Frontal cortex (tissue), 4 donors: ENCODE results near the gene CUEDC2. TPM values are rescaled to one million over a fixed set of nuclear protein-coding genes. Genes with fewer than 3 reads are reported as not detected.

ENCODE experiments used
- DNase-seq, 2 donors: peaks; one replicate each; pipeline ENCODE4 v3.0.0; 2012; ENCODE audit warnings: low spot score in 2 of 2
- FAIRE-seq: peaks from 2 replicates; lab custom pipeline; 2012; peaks lifted over from hg19 to GRCh38; lab: Jason Lieb, UNC
- total RNA-seq: library from RNA; depleted of rRNA; stranded (reverse); fragments of >200 nt; gene quantifications from one replicate; pipeline ENCODE4 v1.2.3, GENCODE V29; 2014
- donor health status: control.
- donor health status: control.
- donor health status: control.

Gene CUEDC2
- total RNA-seq, 1 donor from 2014 or later, result 53.0 TPM

- peak; percentile 49 to 63 for DNase-seq
- no peak for FAIRE-seq
These were observed 19.2 kb downstream of the CUEDC2 start for GRCh38 chr10:102413053-102413705.

- no peak for FAIRE-seq
- peak in 1 of 2 donors; percentile 12 for DNase-seq
These were observed 20.1 kb downstream of the CUEDC2 start for GRCh38 chr10:102412293-102412692.

- peak in 1 of 2 donors; percentile 27 for DNase-seq
- FAIRE-seq, result no peak
These were observed 20.8 kb downstream of the CUEDC2 start for GRCh38 chr10:102411341-102412255.

DNA sequence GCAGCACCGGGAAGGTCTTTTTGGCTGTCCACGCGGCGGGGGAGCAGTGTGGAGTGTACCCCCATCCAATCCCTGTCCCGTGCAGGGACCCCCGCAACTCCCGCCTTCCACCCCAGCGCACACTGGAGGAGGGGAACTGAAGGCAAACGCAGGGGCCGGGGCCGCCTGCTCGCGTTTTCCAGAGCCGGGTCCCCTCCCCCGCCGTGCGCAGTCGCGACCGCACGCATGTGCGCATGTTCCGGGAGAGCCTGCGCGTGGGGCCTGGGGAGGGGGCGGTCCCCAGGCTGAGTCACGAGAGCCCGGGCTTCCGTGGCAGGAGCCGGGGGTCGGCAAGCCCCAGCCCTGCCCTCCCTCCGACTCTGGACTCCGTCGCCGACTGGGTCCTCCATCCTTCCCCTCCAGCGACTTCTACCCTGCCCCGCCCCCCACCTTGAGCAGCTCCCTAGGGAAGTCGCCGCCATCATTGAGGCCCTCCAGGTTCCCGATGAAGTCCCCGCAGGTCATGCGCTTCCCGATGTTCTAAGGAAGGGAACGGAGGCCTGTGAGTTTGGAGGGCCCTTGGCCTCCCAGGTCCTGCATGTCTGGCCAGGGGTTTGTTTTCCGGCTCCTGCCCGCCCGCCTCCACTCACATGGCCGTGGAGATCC is 21.8 kb downstream of the CUEDC2 start:
- peak; percentile 54 to 61 for DNase-seq
- no peak for FAIRE-seq

- no peak for FAIRE-seq
These were observed 22.6 kb downstream of the CUEDC2 start for GRCh38 chr10:102409604-102410428.

DNA sequence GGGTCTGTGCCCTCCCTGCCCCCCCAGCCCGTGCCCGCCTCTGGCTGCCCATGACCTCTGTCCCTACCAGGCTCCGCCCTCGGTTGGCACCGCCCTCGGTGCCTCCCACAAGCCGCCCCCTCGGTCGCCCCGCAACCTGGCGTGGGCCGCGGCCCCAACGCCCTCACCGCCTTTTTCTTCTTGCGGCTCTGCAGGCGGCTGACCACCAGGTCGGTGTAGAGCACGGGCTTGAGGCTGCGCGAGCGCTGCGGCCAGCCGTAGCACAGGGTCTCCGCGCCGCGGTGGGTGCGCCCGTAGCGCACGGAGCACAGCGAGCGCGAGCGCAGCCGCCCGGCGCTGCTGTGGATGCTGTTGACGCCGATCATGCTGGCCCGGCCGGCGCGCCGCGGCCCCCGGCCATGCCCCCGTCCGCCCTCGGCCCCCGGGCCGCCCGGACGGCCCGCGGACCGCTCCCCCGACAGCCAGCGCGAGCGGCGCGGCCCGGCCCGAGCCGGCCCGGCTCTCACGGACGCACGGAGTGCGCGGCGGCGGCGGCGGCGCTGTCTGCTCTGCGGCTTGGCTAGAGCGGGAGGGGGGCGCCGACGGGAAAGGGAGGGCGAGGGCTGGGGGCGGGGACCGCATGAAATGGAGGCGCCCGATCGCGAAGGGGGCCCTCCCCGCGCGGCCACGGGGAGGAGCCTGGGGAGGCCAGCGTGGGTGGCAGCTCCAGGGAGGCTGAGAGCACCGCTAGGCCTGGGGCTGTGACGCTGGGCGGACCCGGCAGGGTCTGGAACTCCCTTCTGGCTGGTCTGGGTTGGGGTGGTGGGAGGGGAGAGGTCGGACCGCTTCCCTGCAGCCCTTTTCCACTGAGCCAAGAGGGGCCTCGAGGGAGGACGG is 23.4 kb downstream of the CUEDC2 start:
- no peak for FAIRE-seq
- peak; percentile 74 to 75 for DNase-seq

More at GRCh38 chr10:102409604-102410428, 22.6 kb downstream of the CUEDC2 start:
- peak in 1 of 2 donors; percentile 51 for DNase-seq

GRCh38 chr10:102408131-102408727 is 24.1 kb downstream of the CUEDC2 start:
- peak; percentile 42 to 66 for DNase-seq

DNA sequence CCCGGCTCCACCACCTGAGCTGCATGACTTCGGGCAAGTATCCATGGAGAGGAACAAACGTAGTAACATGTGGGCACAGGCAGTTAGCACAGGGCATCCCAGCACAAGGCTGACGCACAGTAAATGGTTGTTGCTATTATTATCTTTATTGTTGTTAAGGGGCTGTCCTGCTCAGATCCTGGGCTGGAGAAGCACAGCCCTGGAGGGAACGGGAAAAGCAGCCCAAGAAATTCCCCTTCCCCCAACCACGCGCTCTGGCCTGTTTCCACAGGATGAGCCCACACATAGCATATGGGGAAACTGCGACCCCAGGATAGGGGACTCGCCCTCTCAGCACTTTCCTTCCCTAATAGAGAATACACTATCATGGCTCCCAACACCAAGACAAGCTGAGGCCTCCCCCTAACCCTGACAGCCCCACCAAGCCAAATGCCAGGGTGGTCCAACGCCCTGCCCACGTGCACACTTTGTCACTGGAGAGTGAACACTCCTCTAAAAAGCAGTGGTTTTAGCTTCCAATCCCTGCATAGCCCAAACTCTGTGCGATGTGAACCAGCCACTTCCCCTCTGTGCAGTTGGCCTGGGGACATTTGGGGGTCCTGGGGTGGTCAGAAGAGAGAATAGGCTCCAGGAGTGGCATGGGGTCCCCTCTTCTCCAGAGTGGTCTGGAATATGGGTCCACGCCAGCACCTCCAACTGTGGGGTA is 24.8 kb downstream of the CUEDC2 start:
- FAIRE-seq, result no peak
- DNase-seq, result peak in 1 of 2 donors; percentile 24

More at GRCh38 chr10:102408131-102408727, 24.1 kb downstream of the CUEDC2 start:
- no peak for FAIRE-seq

DNA sequence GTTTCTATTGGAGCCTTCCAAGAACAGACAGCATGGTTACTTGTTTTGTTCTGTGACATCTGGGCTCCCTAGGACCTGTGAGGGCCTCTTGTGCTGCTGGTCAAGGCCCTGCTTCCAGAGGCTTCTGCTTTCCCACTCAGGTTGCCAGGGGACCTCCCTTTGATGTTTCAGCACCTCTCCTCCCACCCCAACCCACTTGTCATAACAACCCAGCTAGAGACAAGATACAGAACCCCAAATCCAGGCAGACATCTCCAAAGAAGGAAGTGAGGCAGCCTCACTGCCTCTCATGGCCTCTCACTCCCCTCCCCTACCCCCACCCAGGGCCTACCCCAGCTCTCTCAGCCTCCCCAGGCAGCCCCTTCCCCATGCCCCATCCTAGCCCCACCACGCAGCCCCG is 25.6 kb downstream of the CUEDC2 start:
- DNase-seq (peak in 1 of 2 donors; percentile 13), FAIRE-seq (no peak)

DNA sequence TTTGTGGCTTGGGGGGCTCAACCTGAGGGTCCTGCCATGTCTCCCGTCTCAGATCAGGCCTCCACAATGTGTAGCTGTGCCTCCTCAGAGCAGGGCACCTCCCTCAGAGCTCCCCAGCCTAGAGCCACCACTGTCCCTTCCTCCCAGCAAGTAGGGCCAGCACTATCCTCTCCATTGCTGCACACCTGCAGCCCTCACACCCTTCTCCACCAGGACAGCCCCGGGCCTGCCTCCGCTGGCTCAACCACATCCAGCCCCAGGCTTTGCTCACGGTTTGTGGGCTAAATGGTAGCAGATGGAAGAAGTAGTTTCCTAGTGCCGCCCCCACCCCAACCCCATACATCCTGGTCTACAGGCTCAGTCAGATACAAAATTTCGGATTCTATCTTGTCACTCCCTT is 26.7 kb downstream of the CUEDC2 start:
- DNase-seq (no peak), FAIRE-seq (no peak)

DNA sequence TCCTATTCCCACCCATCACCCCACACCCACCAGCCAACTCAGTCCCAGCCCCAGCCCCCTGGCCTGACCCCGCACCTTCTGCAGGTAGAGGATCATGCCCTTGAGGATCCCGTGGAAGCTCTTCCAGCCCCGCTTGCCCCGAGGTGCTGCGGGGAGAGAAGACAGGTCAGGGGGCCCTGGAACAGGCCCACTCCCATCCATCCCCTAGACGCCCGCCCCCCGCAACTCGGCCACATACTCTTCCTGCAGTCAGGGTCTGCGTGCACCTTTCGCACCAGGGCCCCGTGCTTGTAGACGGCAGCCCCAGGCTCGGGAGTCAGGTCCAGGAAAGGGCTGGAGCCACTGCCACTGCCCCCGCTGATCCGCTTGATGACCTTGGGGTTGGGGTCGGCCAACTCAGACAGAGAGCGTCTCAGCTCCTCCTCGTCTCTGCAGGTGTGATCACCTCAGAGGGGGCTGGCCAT is 27.2 kb downstream of the CUEDC2 start:
- DNase-seq (no peak), FAIRE-seq (no peak)

GRCh38 chr10:102404361-102405107 is 27.8 kb downstream of the CUEDC2 start:
- FAIRE-seq (no peak), DNase-seq (no peak)

GRCh38 chr10:102403115-102403514 is 29.3 kb downstream of the CUEDC2 start:
- FAIRE-seq, result no peak
- no peak for DNase-seq

DNA sequence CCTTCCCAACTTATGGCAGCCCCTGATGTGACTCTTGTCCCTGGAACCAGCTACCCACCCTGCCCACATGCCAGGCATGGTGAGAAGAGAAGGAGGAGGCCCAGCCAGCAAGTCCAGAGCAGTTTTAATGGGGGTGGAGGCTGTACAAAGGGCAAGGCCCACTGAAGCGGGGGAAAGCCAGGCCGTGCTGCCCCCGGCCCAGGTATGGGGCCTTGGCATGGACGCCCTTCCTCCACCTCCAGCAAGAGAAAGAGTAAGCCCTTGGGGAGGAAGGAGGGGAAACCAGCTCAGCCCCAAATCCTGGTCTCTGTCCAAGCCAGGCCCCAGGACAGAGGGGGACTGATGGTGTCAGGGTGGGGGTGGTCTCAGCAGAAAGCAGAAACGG is 29.9 kb downstream of the CUEDC2 start:
- DNase-seq (no peak), FAIRE-seq (no peak)

DNA sequence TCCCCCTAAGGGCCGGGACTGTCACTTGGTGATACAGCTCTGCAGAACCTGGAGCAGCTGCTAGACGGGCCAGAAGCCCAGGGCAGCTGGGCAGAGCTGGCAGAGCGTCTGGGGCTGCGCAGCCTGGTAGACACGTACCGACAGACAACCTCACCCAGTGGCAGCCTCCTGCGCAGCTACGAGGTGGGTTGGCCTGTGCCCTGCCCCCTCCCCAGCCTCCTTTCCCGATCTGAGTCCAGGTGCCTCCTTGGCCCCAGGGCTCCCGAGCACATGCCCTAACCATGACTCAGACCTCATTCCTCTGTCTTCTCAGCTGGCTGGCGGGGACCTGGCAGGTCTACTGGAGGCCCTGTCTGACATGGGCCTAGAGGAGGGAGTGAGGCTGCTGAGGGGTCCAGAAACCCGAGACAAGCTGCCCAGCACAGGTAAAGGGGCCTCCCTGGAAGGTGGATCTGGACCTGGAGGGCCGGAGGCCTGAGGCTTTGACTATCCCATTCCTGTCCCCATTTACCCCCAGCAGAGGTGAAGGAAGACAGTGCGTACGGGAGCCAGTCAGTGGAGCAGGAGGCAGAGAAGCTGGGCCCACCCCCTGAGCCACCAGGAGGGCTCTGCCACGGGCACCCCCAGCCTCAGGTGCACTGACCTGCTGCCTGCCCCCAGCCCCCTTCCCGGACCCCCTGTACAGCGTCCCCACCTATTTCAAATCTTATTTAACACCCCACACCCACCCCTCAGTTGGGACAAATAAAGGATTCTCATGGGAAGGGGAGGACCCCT is 30.5 kb downstream of the CUEDC2 start:
- FAIRE-seq (no peak), DNase-seq (no peak)

GRCh38 chr10:102401342-102401654 is 31.1 kb downstream of the CUEDC2 start:
- DNase-seq (no peak), FAIRE-seq (no peak)
